IMR-90 (cell line): ENCODE measurements around the gene IP6K1. TPM values are rescaled to one million over a fixed set of nuclear protein-coding genes. Genes with fewer than 3 reads are reported as not detected.

Experiments
- ATAC-seq: fragments of 200-7000 bp; cut with Tn5 transposase; 2 replicates; pipeline ENCODE4 v1.9.1; 2020; ENCODE audit warnings: low read depth, mild to moderate bottlenecking, moderate library complexity
- BruUV-seq: library from RNA; stranded (reverse); fragments of 400-500 nt; replicated peaks from 2 replicates; lab custom pipeline; 2021; lab: Mats Ljungman, UMichigan
- CTCF ChIA-PET: fragments of 300-600 bp; formaldehyde crosslinking; extraction: SDS; loops from one replicate; lab custom pipeline; 2021; ENCODE audit warnings: antibody characterized with exemption; lab: Yijun Ruan, JAX
- POLR2A ChIA-PET: fragments of 300-600 bp; sonication (Branson Sonifier 250); formaldehyde crosslinking; loops from one replicate; lab custom pipeline; 2022; ENCODE audit warnings: antibody characterized with exemption; ENCODE audit not compliant: unreplicated experiment; lab: Charles Lee
- DNase-seq: peaks from one replicate; pipeline ENCODE4 v3.0.0; 2013
- H2AFZ ChIP-seq: replicated peaks from 2 replicates; pipeline ENCODE3; 2013; ENCODE audit warnings: low read length, mild to moderate bottlenecking; ENCODE audit not compliant: poor library complexity
- H2AK5ac ChIP-seq: 2 replicates; pipeline ENCODE4 v1.6.1; 2013; ENCODE audit warnings: low read depth, low read length, inconsistent platforms
- H2AK9ac ChIP-seq: replicated peaks from 2 replicates; pipeline ENCODE3; 2013; ENCODE audit warnings: mild to moderate bottlenecking, low read depth, low read length, moderate library complexity; ENCODE audit not compliant: poor library complexity
- H2BK120ac ChIP-seq: 2 replicates; pipeline ENCODE4 v1.6.1; 2013; ENCODE audit warnings: low read depth, low read length, inconsistent platforms
- H2BK15ac ChIP-seq: 3 replicates; pipeline ENCODE4 v1.6.1; 2013; ENCODE audit warnings: low read depth, low read length, inconsistent platforms
- H2BK20ac ChIP-seq: 2 replicates; pipeline ENCODE4 v1.6.1; 2013; ENCODE audit warnings: low read depth, mild to moderate bottlenecking, inconsistent platforms, low read length, moderate library complexity
- H2BK5ac ChIP-seq: 2 replicates; pipeline ENCODE4 v1.6.1; 2013; ENCODE audit warnings: mild to moderate bottlenecking, low read depth, low read length, inconsistent platforms; ENCODE audit not compliant: poor library complexity, severe bottlenecking
- H3K14ac ChIP-seq: replicated peaks from 2 replicates; pipeline ENCODE4 v1.6.1; 2013; ENCODE audit warnings: low read depth, low read length, inconsistent platforms
- H3K18ac ChIP-seq: 2 replicates; pipeline ENCODE4 v1.6.1; 2013; ENCODE audit warnings: low read depth, low read length, control low read depth
- H3K23ac ChIP-seq: 2 replicates; pipeline ENCODE4 v1.6.1; 2013; ENCODE audit warnings: low read depth, low read length, inconsistent platforms
- H3K27ac ChIP-seq: 2 replicates; pipeline ENCODE4 v1.5.1; 2013; ENCODE audit warnings: mild to moderate bottlenecking, control low read depth, low read length; ENCODE audit not compliant: insufficient read depth
- H3K27me3 ChIP-seq: 2 replicates; pipeline ENCODE4 v1.6.1; 2013; ENCODE audit warnings: low read length; ENCODE audit not compliant: control insufficient read depth, insufficient read depth
- H3K36me3 ChIP-seq: 2 replicates; pipeline ENCODE4 v1.6.1; 2013; ENCODE audit warnings: low read length, mixed read lengths; ENCODE audit not compliant: control insufficient read depth, insufficient read depth
- H3K4ac ChIP-seq: 2 replicates; pipeline ENCODE4 v1.6.1; 2013; ENCODE audit warnings: low read depth, low read length, inconsistent platforms
- H3K4me1 ChIP-seq: 2 replicates; pipeline ENCODE4 v1.6.1; 2013; ENCODE audit warnings: low read length, mixed read lengths; ENCODE audit not compliant: control insufficient read depth, insufficient read depth
- H3K4me2 ChIP-seq: 2 replicates; pipeline ENCODE4 v1.6.1; 2013; ENCODE audit warnings: low read depth, mild to moderate bottlenecking, control low read depth, low read length, moderate library complexity
- H3K4me3 ChIP-seq: 2 replicates; pipeline ENCODE4 v1.5.1; 2013; ENCODE audit warnings: low read depth, mild to moderate bottlenecking, control low read depth, low read length, moderate library complexity; ENCODE audit not compliant: insufficient read depth
- H3K56ac ChIP-seq: 2 replicates; pipeline ENCODE4 v1.6.1; 2013; ENCODE audit warnings: low read length, inconsistent platforms; ENCODE audit not compliant: insufficient read depth; ENCODE audit errors: extremely low read depth
- H3K79me1 ChIP-seq, 2 experiments: 2 replicates each; pipeline ENCODE4 v1.6.1; 2013; ENCODE audit warnings: low read length in 2 of 2, inconsistent platforms in 1 of 2, low read depth in 1 of 2
- H3K9ac ChIP-seq: 2 replicates; pipeline ENCODE4 v1.6.1; 2013; ENCODE audit warnings: low read depth, low read length, control low read depth
- H3K9me1 ChIP-seq: 2 replicates; pipeline ENCODE4 v1.6.1; 2013; ENCODE audit warnings: low read length, inconsistent platforms; ENCODE audit not compliant: insufficient read depth
- H3K9me3 ChIP-seq: 2 replicates; pipeline ENCODE4 v1.6.1; 2013; ENCODE audit warnings: low read length; ENCODE audit not compliant: control insufficient read depth, insufficient read depth
- H4K20me1 ChIP-seq: 2 replicates; pipeline ENCODE4 v1.6.1; 2013; ENCODE audit warnings: low read length, inconsistent platforms; ENCODE audit not compliant: insufficient read depth
- H4K5ac ChIP-seq: 2 replicates; pipeline ENCODE4 v1.6.1; 2013; ENCODE audit warnings: mild to moderate bottlenecking, low read depth, low read length, control low read depth
- H4K8ac ChIP-seq, 2 experiments: 2 replicates each; pipeline ENCODE4 v1.6.1; 2013; ENCODE audit warnings: low read depth in 2 of 2, low read length in 2 of 2, control low read depth in 1 of 2, inconsistent platforms in 1 of 2
- H4K91ac ChIP-seq: 2 replicates; pipeline ENCODE4 v1.6.1; 2013; ENCODE audit warnings: low read depth, low read length, inconsistent platforms; ENCODE audit not compliant: insufficient read depth
- ELK1 ChIP-seq: fragments of 150-350 bp; IDR thresholded peaks from 2 replicates; pipeline ENCODE4 v1.6.1; 2016; ENCODE audit warnings: low read depth, mild to moderate bottlenecking, low read length, moderate library complexity, borderline replicate concordance
- RCOR1 ChIP-seq: IDR thresholded peaks from 2 replicates; pipeline ENCODE4 v1.6.1; 2012; ENCODE audit warnings: mild to moderate bottlenecking, low read length, improper control_type of control experiment; ENCODE audit not compliant: insufficient replicate concordance
- WGBS, 2 experiments: methylation state at CpG; one replicate each; pipeline versions ENCODE4 v1.1.5 to v1.1.7; 2013; ENCODE audit warnings: missing lambda C conversion rate in 2 of 2; ENCODE audit not compliant: insufficient read length in 1 of 2; ENCODE audit errors: extremely low coverage in 2 of 2; 5-methylcytosine and 5-hydroxymethylcytosine counted together
- dilution Hi-C: fragments of 300-500 bp; cut with HindIII; formaldehyde crosslinking; loops from one replicate; pipeline ENCODE4 v1.14.3; 2018; ENCODE audit warnings: low sequenced_read_pairs; ENCODE audit not compliant: unreplicated experiment
- in situ Hi-C: fragments of 300-500 bp; cut with MboI; formaldehyde crosslinking; loops from 3 replicates; pipeline ENCODE4 v1.14.3; 2019; ENCODE audit warnings: low sequenced_read_pairs, inconsistent platforms, mixed read lengths
- intact Hi-C: fragments of 100-400 bp; cut with micrococcal nuclease; formaldehyde crosslinking; loops from 2 replicates; pipeline ENCODE4 v1.10.0; 2022
- polyA plus RNA-seq, 3 experiments: library from polyadenylated mRNA; depleted of rRNA; stranded (reverse); fragments of >200 nt; gene quantifications; 2 replicates each; pipeline ENCODE4 v1.2.3, GENCODE V29; 2012; ENCODE audit warnings: low replicate concordance in 1 of 3
- total RNA-seq: library from RNA; depleted of rRNA; stranded (reverse); fragments of >200 nt; gene quantifications from 2 replicates; pipeline ENCODE4 v1.2.3, GENCODE V29; 2012

Gene IP6K1
- total and polyA plus RNA-seq, 2 of the 4 experiments (the other 2 are of a cell fraction) = 28.3 to 28.7 TPM

DNA sequence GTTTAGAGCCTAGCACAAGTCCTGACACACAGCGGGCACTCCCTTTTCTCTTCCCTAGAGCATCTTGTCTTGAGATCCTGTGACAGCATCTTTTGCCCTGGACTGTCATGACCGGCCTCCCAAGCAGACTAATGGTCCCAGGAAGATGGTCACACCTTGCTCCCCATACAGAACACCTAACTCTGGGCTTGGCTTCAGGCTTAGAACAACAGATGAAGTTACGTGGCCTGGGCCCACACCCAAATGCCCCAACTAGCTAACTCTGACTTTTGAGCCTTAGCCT lies 781 bp upstream of the IP6K1 start:
- H3K9me3 ChIP-seq = no peaks in the 10 kb centered on the region
- H3K9ac ChIP-seq = peak overlapping the region; percentile 76
- ChIA-PET CTCF (no interaction called here), POLR2A (no interaction called here)
- TF ChIP-seq RCOR1 = no peak
- no peak for TF ChIP-seq ELK1
- peaks cover 7% of the 10 kb centered on the region for H3K4me1 ChIP-seq
- H3K4me2 ChIP-seq = peak overlapping the region; percentile 79
- 0 out of 2 replicates have a peak overlapping the region, but pooled peaks have one; percentile 20 for H2BK20ac ChIP-seq
- H2BK120ac ChIP-seq = no peak overlapping the region
- intact Hi-C loops (no loop called here), dilution Hi-C loops (no loop called here), in situ Hi-C loops (no loop called here)
- peak overlapping the region; percentile 92 for H4K5ac ChIP-seq
- H4K20me1 ChIP-seq = peaks cover 10% of the 10 kb centered on the region; the same call in 1 of the 2 replicates
- DNase-seq (no peak), ATAC-seq (no peak)
- peaks cover 8% of the 10 kb centered on the region for H3K36me3 ChIP-seq
- H3K27me3 ChIP-seq = peaks cover under 1% of the 10 kb centered on the region; the same call in 1 of the 2 replicates
- no peak overlapping the region for H2BK15ac ChIP-seq
- H3K23ac ChIP-seq = peak overlapping the region; percentile 8; the same call in 1 of the 2 replicates
- H3K4ac ChIP-seq = peak overlapping the region; percentile 85
- H2AK9ac ChIP-seq = peak overlapping the region; percentile 85
- H2BK5ac ChIP-seq = peak overlapping the region; percentile 61
- H4K8ac ChIP-seq = peak overlapping the region; percentile 92 to 99
- no peak overlapping the region for H3K4me3 ChIP-seq
- H2AK5ac ChIP-seq = peak overlapping the region; percentile 84
- H3K27ac ChIP-seq = peak overlapping the region; percentile 85
- BruUV-seq = no TSS peak
- H3K14ac ChIP-seq = peak overlapping the region; percentile 73; the same call in 1 of the 2 replicates
- peak overlapping the region; percentile 89 for H2AFZ ChIP-seq
- H4K91ac ChIP-seq = peak overlapping the region; percentile 88; the same call in 1 of the 2 replicates
- H3K56ac ChIP-seq = no peak overlapping the region
- H3K18ac ChIP-seq = no peak overlapping the region
- H3K79me1 ChIP-seq = peaks cover 4 to 40% of the 10 kb centered on the region in 2 experiments
- peaks cover 5% of the 10 kb centered on the region for H3K9me1 ChIP-seq
- 100% methylated on average over 1 of the region's 3 CpGs; no CpG with 5 or more reads in 1 of the 2 experiments for WGBS, 2 experiments
